HCT116 (cell line): ENCODE results near the gene EXOSC7. TPM values are rescaled to one million over a fixed set of nuclear protein-coding genes. Genes with fewer than 3 reads are reported as not detected.

Source experiments
- ATAC-seq: fragments of 200-7000 bp; cut with Tn5 transposase; 2 replicates; pipeline ENCODE4 v1.9.1; 2020; ENCODE audit warnings: mild to moderate bottlenecking, moderate library complexity
- BruUV-seq: library from RNA; stranded (reverse); fragments of 400-500 nt; replicated peaks from 2 replicates; lab custom pipeline; 2021; lab: Mats Ljungman, UMichigan
- CTCF ChIA-PET: fragments of 300-600 bp; sonication (Branson Sonifier 250); formaldehyde crosslinking; loops from one replicate; lab custom pipeline; 2021; ENCODE audit warnings: antibody characterized with exemption; lab: Charles Lee
- POLR2A ChIA-PET: fragments of 300-600, 350-600 bp; sonication (Branson Sonifier 250); formaldehyde crosslinking; loops from one replicate; lab custom pipeline; 2021; ENCODE audit warnings: antibody characterized with exemption; lab: Charles Lee
- RAD21 ChIA-PET, 2 experiments: fragments of 300-600 bp; sonication (Branson Sonifier 250); formaldehyde crosslinking; loops; one replicate each; lab custom pipeline; 2023; ENCODE audit warnings: low total read pairs in 2 of 2; ENCODE audit not compliant: uncharacterized antibody in 2 of 2, unreplicated experiment in 2 of 2, low non-redundant PET in 1 of 2; lab: Charles Lee
- DNase-seq: peaks from one replicate; pipeline ENCODE4 v3.0.0-alpha.2; 2010; ENCODE audit warnings: low read depth, low spot score
- H2AFZ ChIP-seq: fragments of 200-600 bp; shearing (Covaris generic), sonication (generic); 2 replicates; pipeline ENCODE4 v1.6.1; 2017; ENCODE audit warnings: low read depth, mixed run types, mixed read lengths, antibody characterized with exemption, low read length; ENCODE audit not compliant: poor library complexity, severe bottlenecking
- H3K27ac ChIP-seq: 2 replicates; pipeline ENCODE4 v1.5.1; 2012; ENCODE audit warnings: low read depth, low read length
- H3K27me3 ChIP-seq: fragments of 200-600 bp; sonication (generic); 2 replicates; pipeline ENCODE4 v1.6.1; 2016; ENCODE audit warnings: mixed run types, low read length, mixed read lengths; ENCODE audit not compliant: insufficient read depth
- H3K36me3 ChIP-seq, 2 experiments: fragments of 200-500 bp in 1 of 2; fragments of 200-600 bp in 1 of 2; sonication (Bioruptor generic) in 1 of 2; sonication (generic) in 1 of 2; 2 replicates each; pipeline versions ENCODE4 v1.5.1 to v1.6.1; 2014 to 2016; ENCODE audit warnings: low read length in 2 of 2, inconsistent platforms in 1 of 2, mixed read lengths in 1 of 2, mixed run types in 1 of 2; ENCODE audit not compliant: insufficient read depth in 2 of 2, control insufficient read depth in 1 of 2
- H3K4me1 ChIP-seq, 2 experiments: fragments of 200-600 bp in 1 of 2; sonication (generic) in 1 of 2; 2 replicates each; pipeline versions ENCODE4 v1.5.1 to v1.6.1; 2012 to 2017; ENCODE audit warnings: low read length in 2 of 2, inconsistent platforms in 1 of 2, mild to moderate bottlenecking in 1 of 2, mixed read lengths in 1 of 2, mixed run types in 1 of 2, moderate library complexity in 1 of 2; ENCODE audit not compliant: insufficient read depth in 2 of 2, control insufficient read depth in 1 of 2
- H3K4me2 ChIP-seq: fragments of 200-600 bp; sonication (generic); 2 replicates; pipeline ENCODE4 v1.6.1; 2017; ENCODE audit warnings: mixed run types, low read length, mixed read lengths
- H3K4me3 ChIP-seq, 2 experiments: fragments of 200-600 bp in 1 of 2; sonication (generic) in 1 of 2; replicated peaks in 1 of 2; 2 replicates each; pipeline ENCODE4 v1.5.1; 2011 to 2016; ENCODE audit warnings: low read length in 2 of 2, control low read depth in 1 of 2, low read depth in 1 of 2, mild to moderate bottlenecking in 1 of 2, mixed read lengths in 1 of 2, mixed run types in 1 of 2
- H3K79me2 ChIP-seq: fragments of 200-600 bp; sonication (generic); 2 replicates; pipeline ENCODE4 v1.6.1; 2017; ENCODE audit warnings: mild to moderate bottlenecking, mixed run types, low read length, moderate library complexity, mixed read lengths; ENCODE audit not compliant: insufficient read depth
- H3K9ac ChIP-seq: fragments of 200-600 bp; sonication (generic); 2 replicates; pipeline ENCODE4 v1.6.1; 2016; ENCODE audit warnings: low read length, mixed read lengths
- H3K9me2 ChIP-seq: fragments of 200-600 bp; sonication (generic), shearing (Covaris generic); 2 replicates; pipeline ENCODE4 v1.6.1; 2017; ENCODE audit warnings: mixed run types, mild to moderate bottlenecking, moderate library complexity; ENCODE audit not compliant: insufficient read depth
- H3K9me3 ChIP-seq, 2 experiments: fragments of 200-500 bp in 1 of 2; fragments of 200-600 bp in 1 of 2; sonication (Bioruptor generic) in 1 of 2; sonication (generic) in 1 of 2; 2 replicates each; pipeline ENCODE4 v1.6.1; 2014 to 2017; ENCODE audit warnings: low read length in 2 of 2, mixed read lengths in 2 of 2, inconsistent platforms in 1 of 2, low read depth in 1 of 2, mild to moderate bottlenecking in 1 of 2, mixed run types in 1 of 2, moderate library complexity in 1 of 2; ENCODE audit not compliant: control insufficient read depth in 1 of 2, insufficient read depth in 1 of 2
- H4K20me1 ChIP-seq: fragments of 200-600 bp; sonication (generic), shearing (Covaris generic); 2 replicates; pipeline ENCODE4 v1.6.1; 2017; ENCODE audit warnings: mixed run types, mild to moderate bottlenecking, moderate library complexity; ENCODE audit not compliant: insufficient read depth
- CBX3 ChIP-seq: IDR thresholded peaks from 2 replicates; pipeline ENCODE4 v1.6.1; 2012; ENCODE audit warnings: low read depth
- EGR1 ChIP-seq: IDR thresholded peaks from 2 replicates; pipeline ENCODE4 v1.6.1; 2012; ENCODE audit warnings: low read depth
- ELF1 ChIP-seq: IDR thresholded peaks from 2 replicates; pipeline ENCODE4 v1.6.1; 2012; ENCODE audit warnings: low read depth, borderline replicate concordance
- EZH2 ChIP-seq: fragments of 200-600 bp; sonication (generic); IDR thresholded peaks from 2 replicates; pipeline ENCODE4 v1.6.1; 2017; ENCODE audit warnings: antibody characterized with exemption, mixed run types
- EZH2phosphoT487 ChIP-seq: fragments of 200-600 bp; IDR thresholded peaks from 2 replicates; pipeline ENCODE4 v1.6.1; 2018; ENCODE audit warnings: antibody characterized with exemption, borderline replicate concordance
- FOSL1 ChIP-seq: IDR thresholded peaks from 2 replicates; pipeline ENCODE4 v1.6.1; 2012; ENCODE audit warnings: low read depth
- JUND ChIP-seq: IDR thresholded peaks from 2 replicates; pipeline ENCODE4 v1.6.1; 2012
- POLR2A ChIP-seq: IDR thresholded peaks from 2 replicates; pipeline ENCODE4 v1.7.0; 2011; ENCODE audit warnings: borderline replicate concordance; ENCODE audit not compliant: insufficient read depth, insufficient read length; ENCODE audit errors: extremely low read depth
- POLR2AphosphoS5 ChIP-seq: IDR thresholded peaks from 2 replicates; pipeline ENCODE4 v1.6.1; 2011; ENCODE audit warnings: mild to moderate bottlenecking, low read depth, low read length, moderate library complexity
- RAD21 ChIP-seq: IDR thresholded peaks from 2 replicates; pipeline ENCODE4 v1.6.1; 2012; ENCODE audit warnings: low read depth, mild to moderate bottlenecking
- SIN3A ChIP-seq: IDR thresholded peaks from 2 replicates; pipeline ENCODE4 v1.6.1; 2012; ENCODE audit warnings: low read depth
- SP1 ChIP-seq: IDR thresholded peaks from 2 replicates; pipeline ENCODE4 v1.6.1; 2012; ENCODE audit warnings: low read depth
- SRF ChIP-seq: IDR thresholded peaks from 2 replicates; pipeline ENCODE4 v1.6.1; 2012; ENCODE audit warnings: low read depth
- TCF7L2 ChIP-seq: IDR thresholded peaks from 2 replicates; pipeline ENCODE4 v1.7.0; 2011; ENCODE audit warnings: borderline replicate concordance, inconsistent platforms; ENCODE audit not compliant: insufficient read depth, insufficient read length; ENCODE audit errors: extremely low read depth
- ZFX ChIP-seq: fragments of 450-650 bp; IDR thresholded peaks from 2 replicates; pipeline ENCODE4 v1.6.1; 2017
- ZNF274 ChIP-seq: fragments of 200-500 bp; sonication (Bioruptor generic); IDR thresholded peaks from 2 replicates; pipeline ENCODE4 v1.6.1; 2014; ENCODE audit warnings: mild to moderate bottlenecking, low read depth, low read length, inconsistent platforms
- intact Hi-C: fragments of 100-400 bp; cut with micrococcal nuclease; formaldehyde crosslinking; loops from 2 replicates; pipeline ENCODE4 v1.10.0; 2022
- total RNA-seq: library from RNA; stranded (reverse); gene quantifications from one replicate; pipeline ENCODE4 v1.2.1, GENCODE V29; 2021; ENCODE audit not compliant: unreplicated experiment
- TF ChIP-seq, protein P1 (sequence below): IDR thresholded peaks from 2 replicates; pipeline ENCODE4 v1.6.1; 2012
- TF ChIP-seq, protein P2 (sequence below): IDR thresholded peaks from 2 replicates; pipeline ENCODE4 v1.6.1; 2012
- TF ChIP-seq, protein P3 (sequence below): IDR thresholded peaks from 2 replicates; pipeline ENCODE4 v1.6.1; 2011; ENCODE audit warnings: mild to moderate bottlenecking, low read length, moderate library complexity; ENCODE audit not compliant: insufficient replicate concordance; ENCODE audit errors: extremely low read depth

The EXOSC7 gene
- total RNA-seq, 1 experiment from 2014 or later, result 72.6 TPM

DNA sequence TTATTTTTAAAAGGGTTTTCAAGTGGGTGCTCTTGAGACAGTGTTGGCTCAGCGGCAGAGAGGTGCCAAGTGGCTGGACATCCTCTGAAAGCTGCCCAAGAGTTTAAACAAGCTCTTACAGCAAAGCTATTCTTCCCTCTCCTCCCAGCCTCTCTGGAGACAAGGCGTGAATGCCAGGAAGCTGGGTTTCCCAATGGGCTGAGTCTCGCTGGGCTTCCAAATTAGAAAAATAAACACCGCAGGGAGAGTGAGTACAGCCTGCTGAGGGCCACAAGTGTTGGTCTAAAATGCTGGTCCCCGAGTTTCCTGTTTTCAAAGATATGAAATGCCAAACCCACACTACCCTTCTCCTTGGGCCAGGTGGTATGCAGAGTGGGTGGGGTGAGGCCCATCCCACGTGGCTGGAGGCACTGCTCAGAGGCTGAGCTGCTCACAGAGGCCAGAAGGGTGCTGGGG is 36.4 kb upstream of the EXOSC7 start:
- Histone ChIP-seq H3K4me2 (no peak overlapping the region), H3K36me3 (peaks cover 3 to 10% of the 10 kb centered on the region in 2 experiments; a peak in 3 of 4 replicates), H4K20me1 (no peaks in the 10 kb centered on the region), H3K4me3 (no peak overlapping the region)
- POLR2A ChIA-PET, result no interaction called here
- TF ChIP-seq, protein P1, sequence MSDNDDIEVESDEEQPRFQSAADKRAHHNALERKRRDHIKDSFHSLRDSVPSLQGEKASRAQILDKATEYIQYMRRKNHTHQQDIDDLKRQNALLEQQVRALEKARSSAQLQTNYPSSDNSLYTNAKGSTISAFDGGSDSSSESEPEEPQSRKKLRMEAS, result no peak
- TF ChIP-seq EZH2phosphoT487, result no peak
- TF ChIP-seq, all 23 proteins: peak for 0
- ChIA-PET CTCF (no interaction called here), RAD21 (no interaction called here)
- DNase-seq, result no peak
- no peak for ATAC-seq
- intact Hi-C loops, result no loop called here
- no peak overlapping the region for H3K27ac ChIP-seq
- no TSS peak for BruUV-seq
- H3K9me3 ChIP-seq, result no peaks in the 10 kb centered on the region
- no peaks in the 10 kb centered on the region for H3K9me2 ChIP-seq
- peaks cover 0 to 11% of the 10 kb centered on the region in 2 experiments; a peak in 2 of 4 replicates for H3K4me1 ChIP-seq
- peaks cover 9% of the 10 kb centered on the region; the same call in 1 of the 2 replicates for H3K79me2 ChIP-seq
- no peak overlapping the region for H2AFZ ChIP-seq
- no peaks in the 10 kb centered on the region for H3K27me3 ChIP-seq
- H3K9ac ChIP-seq, result no peak overlapping the region

DNA sequence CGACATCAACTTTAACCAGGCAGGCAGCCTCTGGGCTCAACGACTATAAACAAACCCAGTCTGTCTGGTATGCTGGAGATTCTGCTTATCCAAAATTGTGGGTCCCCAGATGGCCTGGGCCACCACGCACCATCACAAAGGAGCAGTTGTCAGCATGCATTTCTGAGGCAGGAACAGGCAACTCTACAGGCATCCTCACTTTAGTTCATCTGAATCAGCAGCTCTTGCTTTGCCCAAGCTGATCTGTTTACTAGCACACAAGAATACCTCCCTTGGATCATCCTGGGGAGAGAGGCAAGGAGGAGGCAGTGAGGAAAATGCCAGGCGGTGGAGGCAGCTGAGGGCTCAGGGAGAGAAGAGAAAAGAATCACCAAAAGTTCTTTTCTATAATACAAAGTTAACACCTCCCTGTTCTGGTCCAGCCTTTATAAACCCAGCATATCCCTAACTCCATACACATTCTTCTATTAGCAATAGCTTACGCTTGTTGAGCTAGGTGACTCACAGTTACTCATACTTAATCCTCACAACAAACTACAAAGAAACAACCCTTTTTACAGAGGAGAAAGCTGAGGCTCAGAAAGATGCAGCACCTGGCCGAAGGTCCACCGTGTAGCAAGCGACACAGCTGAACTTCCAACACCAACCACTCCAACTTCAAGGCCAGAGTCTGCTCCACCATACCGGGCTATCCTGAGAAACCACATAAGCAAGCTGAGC is 33.7 kb upstream of the EXOSC7 start:
- no peaks in the 10 kb centered on the region for H4K20me1 ChIP-seq
- H3K36me3 ChIP-seq, result peaks cover 3 to 10% of the 10 kb centered on the region in 2 experiments; a peak in 3 of 4 replicates
- ChIA-PET CTCF (no interaction called here), RAD21 (no interaction called here), POLR2A (no interaction called here)
- H3K79me2 ChIP-seq, result peaks cover 9% of the 10 kb centered on the region; the same call in 1 of the 2 replicates
- peaks cover 0 to 11% of the 10 kb centered on the region in 2 experiments; a peak in 2 of 4 replicates for H3K4me1 ChIP-seq
- no peak overlapping the region for H3K9ac ChIP-seq
- H2AFZ ChIP-seq, result no peak overlapping the region
- no peak overlapping the region for H3K4me3 ChIP-seq
- BruUV-seq, result no TSS peak
- peak overlapping the region; percentile 8; the same call in 1 of the 2 replicates for H3K4me2 ChIP-seq
- H3K9me3 ChIP-seq, result no peaks in the 10 kb centered on the region
- intact Hi-C loops, result no loop called here
- H3K27me3 ChIP-seq, result no peaks in the 10 kb centered on the region
- no peaks in the 10 kb centered on the region for H3K9me2 ChIP-seq
- DNase-seq (peak; percentile 7), ATAC-seq (peak; percentile 60)
- no peak overlapping the region for H3K27ac ChIP-seq
- no peak for TF ChIP-seq EZH2phosphoT487
- 0 out of 2 replicates have a peak, but pooled peaks have one; percentile 11 for TF ChIP-seq SP1
- TF ChIP-seq SRF, result peak; percentile 54
- TF ChIP-seq JUND, result peak; percentile 53
- TF ChIP-seq POLR2A, result no peak
- no peak for TF ChIP-seq EZH2
- TF ChIP-seq EGR1, result no peak
- peak; percentile 80 for TF ChIP-seq FOSL1
- TF ChIP-seq RAD21, result no peak; the same call in 1 of the 2 replicates
- no peak for TF ChIP-seq POLR2AphosphoS5
- TF ChIP-seq, protein P1, result peak; percentile 26; the same call in 1 of the 2 replicates
- TF ChIP-seq SIN3A, result no peak
- TF ChIP-seq ZNF274, result no peak
- TF ChIP-seq, protein P2, sequence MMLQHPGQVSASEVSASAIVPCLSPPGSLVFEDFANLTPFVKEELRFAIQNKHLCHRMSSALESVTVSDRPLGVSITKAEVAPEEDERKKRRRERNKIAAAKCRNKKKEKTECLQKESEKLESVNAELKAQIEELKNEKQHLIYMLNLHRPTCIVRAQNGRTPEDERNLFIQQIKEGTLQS, result no peak
- peak; percentile 39; the same call in 1 of the 2 replicates for TF ChIP-seq CBX3
- no peak for TF ChIP-seq ELF1
- TF ChIP-seq ZFX, result no peak
- TF ChIP-seq, protein P3, sequence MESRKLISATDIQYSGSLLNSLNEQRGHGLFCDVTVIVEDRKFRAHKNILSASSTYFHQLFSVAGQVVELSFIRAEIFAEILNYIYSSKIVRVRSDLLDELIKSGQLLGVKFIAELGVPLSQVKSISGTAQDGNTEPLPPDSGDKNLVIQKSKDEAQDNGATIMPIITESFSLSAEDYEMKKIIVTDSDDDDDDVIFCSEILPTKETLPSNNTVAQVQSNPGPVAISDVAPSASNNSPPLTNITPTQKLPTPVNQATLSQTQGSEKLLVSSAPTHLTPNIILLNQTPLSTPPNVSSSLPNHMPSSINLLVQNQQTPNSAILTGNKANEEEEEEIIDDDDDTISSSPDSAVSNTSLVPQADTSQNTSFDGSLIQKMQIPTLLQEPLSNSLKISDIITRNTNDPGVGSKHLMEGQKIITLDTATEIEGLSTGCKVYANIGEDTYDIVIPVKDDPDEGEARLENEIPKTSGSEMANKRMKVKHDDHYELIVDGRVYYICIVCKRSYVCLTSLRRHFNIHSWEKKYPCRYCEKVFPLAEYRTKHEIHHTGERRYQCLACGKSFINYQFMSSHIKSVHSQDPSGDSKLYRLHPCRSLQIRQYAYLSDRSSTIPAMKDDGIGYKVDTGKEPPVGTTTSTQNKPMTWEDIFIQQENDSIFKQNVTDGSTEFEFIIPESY, result no peak
- TF ChIP-seq TCF7L2, result no peak
